ENCODE measurements around the gene ARHGAP40.
A peak's percentile ranks its signal among the peaks of the same experiment; 100 is the strongest.

Gene ARHGAP40

GRCh38 chr20:38674765-38675133 is 73.1 kb downstream of the ARHGAP40 start:
- no peak for DNase-seq (ENCODE audit: low read depth in 3 of 3)

GRCh38 chr20:38676576-38676975 is 75.0 kb downstream of the ARHGAP40 start:
- no peak for DNase-seq (ENCODE audit: low read depth in 3 of 3)

- DNase-seq (ENCODE audit: low read depth in 3 of 3) = no peak
Observed at GRCh38 chr20:38680500-38681306, 79.1 kb downstream of the ARHGAP40 start.

GRCh38 chr20:38685271-38685670 is 83.7 kb downstream of the ARHGAP40 start:
- DNase-seq (ENCODE audit: low read depth in 3 of 3) = no peak

- DNase-seq (ENCODE audit: low read depth in 3 of 3) = peak in 1 of 3 experiments; percentile 32
Observed at GRCh38 chr20:38685853-38686473, 84.4 kb downstream of the ARHGAP40 start.

GRCh38 chr20:38692436-38693411 is 91.1 kb downstream of the ARHGAP40 start:
- peak in 2 of 3 experiments; percentile 8 to 29 for DNase-seq (ENCODE audit: low read depth in 3 of 3)

- no peak for DNase-seq (ENCODE audit: low read depth in 3 of 3)
Observed at GRCh38 chr20:38697306-38697705, 95.7 kb downstream of the ARHGAP40 start.

GRCh38 chr20:38698541-38698940 is 96.9 kb downstream of the ARHGAP40 start:
- no peak for DNase-seq (ENCODE audit: low read depth in 3 of 3)

GRCh38 chr20:38700141-38700540 is 98.5 kb downstream of the ARHGAP40 start:
- no peak for DNase-seq (ENCODE audit: low read depth in 3 of 3)
